HL-60 (cell line): Measurements from ENCODE around the gene METTL23.
"Not testable (repeated sequence)": the region's sequence is repeated elsewhere in the genome, so short reads cannot be mapped to it uniquely, and the experiment has no call there.

Source experiments
- DNase-seq, 2 experiments: peaks; one replicate each; pipeline ENCODE4 v3.0.0-alpha.2; 2010 to 2020; ENCODE audit warnings: low read depth in 1 of 2, low spot score in 1 of 2
- H3K27ac ChIP-seq: fragments of 250-450 bp; sonication (Bioruptor Pico); replicated peaks from 2 replicates; pipeline ENCODE4 v1.5.1; 2020; ENCODE audit warnings: mild to moderate bottlenecking, moderate library complexity
- H3K27me3 ChIP-seq: fragments of 250-450 bp; sonication (Bioruptor Pico); 2 replicates; pipeline ENCODE4 v1.5.1; 2021; ENCODE audit warnings: mild to moderate bottlenecking, moderate library complexity; ENCODE audit not compliant: insufficient read depth, poor library complexity, severe bottlenecking
- H3K4me3 ChIP-seq: replicated peaks from 2 replicates; pipeline ENCODE4 v1.5.1; 2011; ENCODE audit warnings: mild to moderate bottlenecking, control low read depth, low read length; ENCODE audit not compliant: insufficient read depth
- GABPA ChIP-seq: IDR thresholded peaks from 2 replicates; pipeline ENCODE4 v1.6.1; 2012; ENCODE audit warnings: low read depth
- POLR2AphosphoS5 ChIP-seq: IDR thresholded peaks from 2 replicates; pipeline ENCODE4 v1.6.1; 2012; ENCODE audit warnings: low read depth
- SPI1 ChIP-seq: IDR thresholded peaks from 2 replicates; pipeline ENCODE4 v1.6.1; 2012; ENCODE audit warnings: low read depth, mild to moderate bottlenecking, borderline replicate concordance
- TF ChIP-seq, protein P1 (sequence below): IDR thresholded peaks from one replicate; pipeline ENCODE4 v1.5.1; 2011; ENCODE audit warnings: low read length, control low read depth, inconsistent platforms; ENCODE audit not compliant: insufficient read depth
- TF ChIP-seq, protein P2 (sequence below): IDR thresholded peaks from 2 replicates; pipeline ENCODE4 v1.6.1; 2012; ENCODE audit warnings: low read depth; ENCODE audit not compliant: insufficient replicate concordance

The METTL23 gene

DNA sequence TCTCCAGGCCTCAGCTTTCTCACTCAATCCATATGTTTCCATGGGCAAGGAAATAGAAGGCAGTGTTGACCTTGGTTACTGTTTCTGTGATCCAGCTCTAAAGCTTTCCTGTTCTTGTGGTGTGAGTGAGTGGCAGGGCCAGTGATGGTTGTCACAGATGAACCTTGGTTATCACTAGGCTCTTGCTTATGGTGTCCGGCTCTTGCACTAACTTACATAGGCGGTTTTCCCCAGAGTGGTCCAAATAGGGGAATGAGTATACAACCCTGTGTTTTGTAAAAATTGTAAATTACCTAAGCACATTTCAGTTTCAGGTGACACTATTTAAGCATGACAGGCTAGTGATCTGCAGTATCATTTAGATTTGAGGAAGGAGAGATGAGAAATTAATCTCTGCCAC, 18.1 kb downstream of the METTL23 start:
- Histone ChIP-seq H3K4me3 (no peak overlapping the region), H3K27me3 (no peaks in the 10 kb centered on the region), H3K27ac (no peak overlapping the region)
- no peak for TF ChIP-seq GABPA
- TF ChIP-seq SPI1, result no peak
- TF ChIP-seq POLR2AphosphoS5, result no peak
- DNase-seq, result no peak

DNA sequence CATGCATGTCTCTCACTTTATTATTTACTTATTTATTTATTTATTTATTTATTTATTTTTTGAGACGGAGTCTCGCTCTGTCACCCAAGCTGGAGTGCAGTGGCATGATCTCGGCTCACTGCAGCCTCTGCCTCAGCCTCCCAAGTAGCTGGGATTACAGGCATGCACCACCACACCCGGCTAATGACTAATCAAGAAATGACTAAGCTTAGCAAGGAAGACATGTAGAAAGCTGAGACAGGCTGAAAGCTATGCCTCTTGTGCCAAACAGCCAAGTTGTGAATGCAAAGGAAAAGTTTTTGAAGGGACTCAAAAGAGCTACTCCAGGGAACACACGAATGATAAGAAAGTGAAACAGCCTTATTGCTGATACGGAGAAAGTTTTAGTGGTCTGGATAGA, 19.1 kb downstream of the METTL23 start:
- not testable (repeated sequence) for DNase-seq, H3K4me3 ChIP-seq, H3K27me3 ChIP-seq, H3K27ac ChIP-seq

DNA sequence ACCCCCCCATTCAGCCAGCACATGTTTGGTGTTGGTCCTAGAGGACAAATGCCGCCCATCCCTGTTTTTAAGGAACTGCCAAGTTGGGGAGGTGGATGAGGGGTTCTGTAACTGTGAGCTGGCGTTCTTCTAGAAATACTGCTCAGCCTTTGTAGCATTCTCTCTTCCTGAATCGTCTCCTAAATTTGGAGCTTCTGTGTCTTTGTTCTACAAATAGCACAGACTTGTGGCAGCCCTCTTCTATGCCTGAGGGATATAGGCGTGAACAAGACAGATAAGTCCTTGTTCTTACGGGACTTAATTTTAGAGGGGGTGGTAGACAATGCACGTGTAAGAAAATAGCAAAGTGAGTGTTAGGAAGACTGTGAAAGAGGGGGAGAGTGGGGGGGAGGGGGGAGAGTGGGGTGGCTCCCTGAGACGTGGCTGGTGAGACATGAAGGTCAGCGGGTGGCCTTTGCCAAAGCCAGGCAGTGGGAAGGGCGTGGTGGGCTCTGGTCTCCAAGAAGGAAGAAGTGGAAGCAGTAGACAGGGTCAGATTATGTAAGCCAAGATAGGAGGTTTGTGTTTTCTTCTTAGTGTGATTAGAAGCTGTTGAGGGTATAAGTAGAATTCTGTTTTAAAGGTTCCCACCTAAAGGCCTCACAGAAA, 21.2 kb downstream of the METTL23 start:
- H3K4me3 ChIP-seq, result no peak overlapping the region
- TF ChIP-seq SPI1, result no peak
- TF ChIP-seq GABPA, result no peak
- TF ChIP-seq POLR2AphosphoS5, result no peak
- TF ChIP-seq, protein P1, sequence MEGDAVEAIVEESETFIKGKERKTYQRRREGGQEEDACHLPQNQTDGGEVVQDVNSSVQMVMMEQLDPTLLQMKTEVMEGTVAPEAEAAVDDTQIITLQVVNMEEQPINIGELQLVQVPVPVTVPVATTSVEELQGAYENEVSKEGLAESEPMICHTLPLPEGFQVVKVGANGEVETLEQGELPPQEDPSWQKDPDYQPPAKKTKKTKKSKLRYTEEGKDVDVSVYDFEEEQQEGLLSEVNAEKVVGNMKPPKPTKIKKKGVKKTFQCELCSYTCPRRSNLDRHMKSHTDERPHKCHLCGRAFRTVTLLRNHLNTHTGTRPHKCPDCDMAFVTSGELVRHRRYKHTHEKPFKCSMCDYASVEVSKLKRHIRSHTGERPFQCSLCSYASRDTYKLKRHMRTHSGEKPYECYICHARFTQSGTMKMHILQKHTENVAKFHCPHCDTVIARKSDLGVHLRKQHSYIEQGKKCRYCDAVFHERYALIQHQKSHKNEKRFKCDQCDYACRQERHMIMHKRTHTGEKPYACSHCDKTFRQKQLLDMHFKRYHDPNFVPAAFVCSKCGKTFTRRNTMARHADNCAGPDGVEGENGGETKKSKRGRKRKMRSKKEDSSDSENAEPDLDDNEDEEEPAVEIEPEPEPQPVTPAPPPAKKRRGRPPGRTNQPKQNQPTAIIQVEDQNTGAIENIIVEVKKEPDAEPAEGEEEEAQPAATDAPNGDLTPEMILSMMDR, result no peak
- TF ChIP-seq, protein P2, sequence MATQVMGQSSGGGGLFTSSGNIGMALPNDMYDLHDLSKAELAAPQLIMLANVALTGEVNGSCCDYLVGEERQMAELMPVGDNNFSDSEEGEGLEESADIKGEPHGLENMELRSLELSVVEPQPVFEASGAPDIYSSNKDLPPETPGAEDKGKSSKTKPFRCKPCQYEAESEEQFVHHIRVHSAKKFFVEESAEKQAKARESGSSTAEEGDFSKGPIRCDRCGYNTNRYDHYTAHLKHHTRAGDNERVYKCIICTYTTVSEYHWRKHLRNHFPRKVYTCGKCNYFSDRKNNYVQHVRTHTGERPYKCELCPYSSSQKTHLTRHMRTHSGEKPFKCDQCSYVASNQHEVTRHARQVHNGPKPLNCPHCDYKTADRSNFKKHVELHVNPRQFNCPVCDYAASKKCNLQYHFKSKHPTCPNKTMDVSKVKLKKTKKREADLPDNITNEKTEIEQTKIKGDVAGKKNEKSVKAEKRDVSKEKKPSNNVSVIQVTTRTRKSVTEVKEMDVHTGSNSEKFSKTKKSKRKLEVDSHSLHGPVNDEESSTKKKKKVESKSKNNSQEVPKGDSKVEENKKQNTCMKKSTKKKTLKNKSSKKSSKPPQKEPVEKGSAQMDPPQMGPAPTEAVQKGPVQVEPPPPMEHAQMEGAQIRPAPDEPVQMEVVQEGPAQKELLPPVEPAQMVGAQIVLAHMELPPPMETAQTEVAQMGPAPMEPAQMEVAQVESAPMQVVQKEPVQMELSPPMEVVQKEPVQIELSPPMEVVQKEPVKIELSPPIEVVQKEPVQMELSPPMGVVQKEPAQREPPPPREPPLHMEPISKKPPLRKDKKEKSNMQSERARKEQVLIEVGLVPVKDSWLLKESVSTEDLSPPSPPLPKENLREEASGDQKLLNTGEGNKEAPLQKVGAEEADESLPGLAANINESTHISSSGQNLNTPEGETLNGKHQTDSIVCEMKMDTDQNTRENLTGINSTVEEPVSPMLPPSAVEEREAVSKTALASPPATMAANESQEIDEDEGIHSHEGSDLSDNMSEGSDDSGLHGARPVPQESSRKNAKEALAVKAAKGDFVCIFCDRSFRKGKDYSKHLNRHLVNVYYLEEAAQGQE, result no peak
- DNase-seq, result no peak
- H3K27me3 ChIP-seq, result no peaks in the 10 kb centered on the region
- H3K27ac ChIP-seq, result no peak overlapping the region

DNA sequence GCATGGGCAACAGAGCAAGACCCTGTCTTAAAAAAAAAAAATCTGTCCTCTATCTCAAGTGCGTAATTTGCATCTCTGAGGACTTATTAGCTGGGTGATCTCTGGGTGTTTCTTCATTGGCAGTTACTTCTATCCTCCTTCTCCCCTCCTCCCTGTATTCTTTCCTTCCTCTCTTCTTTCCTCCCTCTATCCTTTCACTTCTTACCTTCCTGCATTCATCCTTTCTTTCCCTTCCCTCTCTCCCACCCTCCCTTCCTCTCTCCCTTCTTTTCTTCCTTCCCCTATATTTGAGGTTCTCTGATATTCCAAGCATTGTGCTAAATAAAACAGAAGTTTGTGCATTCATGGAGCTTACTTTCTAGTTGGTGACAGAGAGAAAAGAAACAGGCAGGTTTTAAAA, 22.0 kb downstream of the METTL23 start:
- TF ChIP-seq, protein P1, result no peak
- TF ChIP-seq GABPA, result no peak
- TF ChIP-seq SPI1, result no peak
- TF ChIP-seq, protein P2, result no peak
- TF ChIP-seq POLR2AphosphoS5, result no peak
- H3K27ac ChIP-seq, result no peak overlapping the region
- DNase-seq, result no peak
- no peaks in the 10 kb centered on the region for H3K27me3 ChIP-seq
- no peak overlapping the region for H3K4me3 ChIP-seq

DNA sequence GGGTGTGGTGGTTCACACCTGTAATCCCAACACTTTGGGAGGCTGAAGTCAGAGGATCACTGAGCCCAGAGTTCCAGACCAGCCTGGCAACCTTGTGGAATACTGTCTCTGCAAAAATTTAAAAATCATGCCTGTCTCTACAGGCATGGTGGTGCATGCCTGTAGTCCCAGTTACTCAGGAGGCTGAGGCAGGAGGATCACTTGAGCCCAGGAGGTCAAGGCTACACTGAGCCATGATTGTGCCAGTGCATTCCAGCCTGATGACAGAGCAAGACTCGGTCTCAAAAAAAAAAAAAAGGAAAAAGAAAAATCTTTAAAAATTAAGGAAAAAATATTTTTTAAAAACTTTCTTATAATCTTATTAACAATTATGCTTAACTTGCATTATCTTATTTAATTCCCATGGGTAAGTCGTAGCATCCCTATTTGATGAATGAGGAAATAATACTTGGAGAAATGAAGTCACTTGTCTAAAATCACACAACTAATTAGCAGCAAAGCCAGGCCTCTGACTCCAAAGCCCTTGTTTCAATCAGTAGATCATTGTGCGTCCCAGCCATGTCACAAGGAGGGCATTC, 24.9 kb downstream of the METTL23 start:
- H3K27ac ChIP-seq, result no peak overlapping the region

More for the DNA sequence above, 24.9 kb downstream of the METTL23 start:
- no peak for DNase-seq
- no peaks in the 10 kb centered on the region for H3K27me3 ChIP-seq
- H3K4me3 ChIP-seq, result no peak overlapping the region
- TF ChIP-seq SPI1 (no peak), POLR2AphosphoS5 (no peak), GABPA (no peak)
- TF ChIP-seq, protein P2, result no peak
- TF ChIP-seq, protein P1, result no peak
